HepG2 (cell line): ENCODE data around the gene METAP1D. TPM values are rescaled to one million over a fixed set of nuclear protein-coding genes. Genes with fewer than 3 reads are reported as not detected.
A peak's percentile ranks its signal among the peaks of the same experiment; 100 is the strongest.

Experiments
- BCLAF1 ChIP-seq: fragments of 450-650 bp; IDR thresholded peaks from 2 replicates; pipeline ENCODE4 v1.6.1; 2017; ENCODE audit warnings: mild to moderate bottlenecking
- E2F2 ChIP-seq: sonication (generic); formaldehyde crosslinking; IDR thresholded peaks from 2 replicates; pipeline ENCODE4 v1.4.0; 2020; ENCODE audit warnings: missing genetic modification reagents, borderline replicate concordance
- ELF4 ChIP-seq: sonication (generic); formaldehyde crosslinking; IDR thresholded peaks from 2 replicates; pipeline ENCODE4 v1.5.0; 2020; ENCODE audit warnings: missing genetic modification reagents, mild to moderate bottlenecking, moderate library complexity, borderline replicate concordance
- GMEB2 ChIP-seq: IDR thresholded peaks from 2 replicates; pipeline ENCODE4 v1.6.1; 2016; ENCODE audit warnings: missing biosample characterization, missing genetic modification reagents, low read depth
- HNF4G ChIP-seq, 2 experiments: sonication (generic) in 1 of 2; formaldehyde crosslinking in 1 of 2; IDR thresholded peaks; 2 replicates each; pipeline versions ENCODE4 v1.4.0 to v1.6.1; 2011 to 2020; ENCODE audit warnings: borderline replicate concordance in 2 of 2, low read depth in 2 of 2, mild to moderate bottlenecking in 2 of 2, low read length in 1 of 2, missing genetic modification reagents in 1 of 2, moderate library complexity in 1 of 2
- MYNN ChIP-seq: sonication (generic); formaldehyde crosslinking; IDR thresholded peaks from 2 replicates; pipeline ENCODE4 v1.4.0; 2020; ENCODE audit warnings: mild to moderate bottlenecking, low read depth, missing genetic modification reagents
- NFKBIZ ChIP-seq: IDR thresholded peaks from 2 replicates; pipeline ENCODE4 v1.6.1; 2018; ENCODE audit warnings: missing genetic modification reagents, missing compliant biosample characterization
- PRPF4 ChIP-seq: fragments of 200-400 bp; formaldehyde crosslinking; IDR thresholded peaks from 2 replicates; pipeline ENCODE4 v1.6.1; 2016; ENCODE audit warnings: low read length, low read depth; ENCODE audit not compliant: poor library complexity, severe bottlenecking
- RARA ChIP-seq: IDR thresholded peaks from 2 replicates; pipeline ENCODE4 v1.6.1; 2016; ENCODE audit warnings: missing genetic modification reagents, missing compliant biosample characterization
- RORA ChIP-seq: sonication (generic); formaldehyde crosslinking; IDR thresholded peaks from 2 replicates; pipeline ENCODE4 v1.5.0; 2020; ENCODE audit warnings: mild to moderate bottlenecking, missing genetic modification reagents, moderate library complexity
- TAF15 ChIP-seq: fragments of 200-400 bp; formaldehyde crosslinking; IDR thresholded peaks from one replicate; pipeline ENCODE4 v1.6.1; 2018; ENCODE audit warnings: mild to moderate bottlenecking, low read depth, low read length; ENCODE audit not compliant: poor library complexity, severe bottlenecking
- U2AF1 ChIP-seq: fragments of 200-400 bp; formaldehyde crosslinking; optimal IDR thresholded peaks from 2 replicates; pipeline ENCODE3; 2017; ENCODE audit warnings: mild to moderate bottlenecking, low read depth, low read length
- ZMYM2 ChIP-seq: sonication (generic); formaldehyde crosslinking; IDR thresholded peaks from 2 replicates; pipeline ENCODE4 v1.8.0; 2022; ENCODE audit warnings: mild to moderate bottlenecking, missing genetic modification reagents
- ZNF205 ChIP-seq: IDR thresholded peaks from 2 replicates; pipeline ENCODE4 v1.6.1; 2018; ENCODE audit warnings: missing biosample characterization, missing genetic modification reagents
- ZNF552 ChIP-seq: sonication (generic); formaldehyde crosslinking; IDR thresholded peaks from 2 replicates; pipeline ENCODE4 v1.9.0; 2022; ENCODE audit warnings: missing genetic modification reagents, mild to moderate bottlenecking, borderline replicate concordance
- ZNF589 ChIP-seq: sonication (generic); formaldehyde crosslinking; conservative IDR thresholded peaks from 2 replicates; pipeline ENCODE4 v1.8.0; 2022; ENCODE audit warnings: mild to moderate bottlenecking, moderate library complexity, missing genetic modification reagents
- ZNF597 ChIP-seq: sonication (generic); formaldehyde crosslinking; IDR thresholded peaks from 2 replicates; pipeline ENCODE4 v1.5.0; 2020; ENCODE audit warnings: missing genetic modification reagents
- ZZZ3 ChIP-seq: sonication (generic); formaldehyde crosslinking; IDR thresholded peaks from 2 replicates; pipeline ENCODE4 v1.4.0; 2020; ENCODE audit warnings: missing genetic modification reagents, mild to moderate bottlenecking, borderline replicate concordance
- polyA plus RNA-seq, 8 experiments: library from polyadenylated mRNA; depleted of rRNA in 3 of 8; stranded (reverse) in 7 of 8; unstranded in 1 of 8; fragments of >200 nt; fragmentation: Illumina TruSeq in 4 of 8; extraction: Trizol in 4 of 8; gene quantifications; 2 replicates each; pipeline versions ENCODE4 v1.2.1 to v1.2.3, GENCODE V29; 2011 to 2016; ENCODE audit warnings: low read depth in 4 of 8, missing spikeins in 1 of 8, mixed read lengths in 1 of 8; ENCODE audit not compliant: insufficient read depth in 1 of 8
- total RNA-seq, 5 experiments: library from RNA; depleted of rRNA; stranded (reverse); fragments of >200 nt; fragmentation: Illumina TruSeq; extraction: Trizol; gene quantifications; 2 replicates each; pipeline ENCODE4 v1.2.3, GENCODE V29; 2016; ENCODE audit warnings: low read depth in 1 of 5

METAP1D gene
- total and polyA plus RNA-seq, 2 of the 13 experiments (the other 11 are each of a cell fraction or from before 2014, with no cell fraction given) = 14.7 to 21.6 TPM

- TF ChIP-seq ZNF597 = no peak
- no peak for TF ChIP-seq E2F2
- no peak for TF ChIP-seq NFKBIZ (CRISPR knock-in tag)
- TF ChIP-seq ZNF205 (CRISPR knock-in tag) = 0 out of 2 replicates have a peak, but pooled peaks have one; percentile 15
- TF ChIP-seq ELF4 (CRISPR knock-in tag) = no peak
- no peak for TF ChIP-seq BCLAF1
- no peak for TF ChIP-seq U2AF1
- no peak for TF ChIP-seq ZMYM2 (CRISPR knock-in tag)
- TF ChIP-seq ZNF589 (CRISPR knock-in tag) = no peak
- no peak for TF ChIP-seq TAF15
- no peak for TF ChIP-seq GMEB2 (CRISPR knock-in tag)
- TF ChIP-seq MYNN (CRISPR knock-in tag) = no peak
- no peak for TF ChIP-seq PRPF4
- no peak for TF ChIP-seq RARA
- no peak for TF ChIP-seq ZNF552 (CRISPR knock-in tag)
- no peak for TF ChIP-seq ZZZ3
- no peak for TF ChIP-seq RORA
- no peak for TF ChIP-seq HNF4G (IDR thresholded peaks at IDR 0.05; ENCODE audit: borderline replicate concordance, low read depth, low read length)
- TF ChIP-seq HNF4G (CRISPR knock-in tag; IDR thresholded peaks at IDR 0.05; ENCODE audit: borderline replicate concordance, low read depth) = no peak
Measured at GRCh38 chr2:172086241-172087206, 86.8 kb downstream of the METAP1D start (continued).
